Lung (tissue), 12 donors: ENCODE data around the gene DOCK4. TPM values are rescaled to one million over a fixed set of nuclear protein-coding genes. Genes with fewer than 3 reads are reported as not detected.

Experiments used
- ATAC-seq: fragments of 200-7000 bp; cut with Tn5 transposase; one replicate; pipeline ENCODE4 v1.9.1; 2020; ENCODE audit warnings: moderate number of reproducible peaks; ENCODE audit not compliant: insufficient read depth, low FRiP score
- DNase-seq, 3 donors: peaks; one replicate each; pipeline ENCODE4 v3.0.0-alpha.2; 2013 to 2017
- H3K27ac ChIP-seq, 2 donors: one replicate each; pipeline ENCODE4 v1.5.1; 2013; ENCODE audit warnings: mild to moderate bottlenecking in 2 of 2, moderate library complexity in 2 of 2, control low read depth in 1 of 2, inconsistent platforms in 1 of 2, low read depth in 1 of 2, low read length in 1 of 2
- H3K27me3 ChIP-seq, 3 donors: one replicate each; pipeline ENCODE4 v1.5.1; 2013; ENCODE audit warnings: low read length in 2 of 3; ENCODE audit not compliant: control insufficient read depth in 3 of 3, insufficient read depth in 3 of 3
- H3K36me3 ChIP-seq, 4 donors: one replicate each; pipeline ENCODE4 v1.5.1; 2013; ENCODE audit warnings: low read length in 4 of 4, mild to moderate bottlenecking in 1 of 4, moderate library complexity in 1 of 4; ENCODE audit not compliant: control insufficient read depth in 4 of 4, insufficient read depth in 4 of 4
- H3K4me1 ChIP-seq, 5 donors: one replicate each; pipeline ENCODE4 v1.5.1; 2013; ENCODE audit warnings: low read length in 5 of 5, mild to moderate bottlenecking in 2 of 5, moderate library complexity in 1 of 5; ENCODE audit not compliant: control insufficient read depth in 5 of 5, insufficient read depth in 5 of 5
- H3K4me3 ChIP-seq: one replicate; pipeline ENCODE4 v1.5.1; 2013; ENCODE audit warnings: mild to moderate bottlenecking, control low read depth, moderate library complexity
- H3K9ac ChIP-seq, 2 donors: one replicate each; pipeline ENCODE4 v1.5.1; 2013; ENCODE audit warnings: low read length in 2 of 2, control low read depth in 1 of 2; ENCODE audit not compliant: insufficient read depth in 1 of 2
- H3K9me3 ChIP-seq, 4 donors: one replicate each; pipeline ENCODE4 v1.5.1; 2013; ENCODE audit warnings: low read length in 3 of 4, mild to moderate bottlenecking in 1 of 4, moderate library complexity in 1 of 4; ENCODE audit not compliant: control insufficient read depth in 4 of 4, insufficient read depth in 3 of 4
- WGBS, 2 donors: extraction: QIAGEN DNeasy Blood & Tissue Kit; methylation state at CpG; one replicate each; pipeline ENCODE4 v1.1.7; 2013; 5-methylcytosine and 5-hydroxymethylcytosine counted together
- polyA plus RNA-seq, 2 donors: library from polyadenylated mRNA; stranded (reverse); fragments of 200-250 nt; gene quantifications; one replicate each; pipeline ENCODE4 v1.2.1, GENCODE V29; 2013
- total RNA-seq, 2 donors: library from RNA; depleted of rRNA in 1 of 2; stranded (reverse); fragments of >200 nt in 1 of 2; gene quantifications; one replicate each; pipeline ENCODE4 v1.2.1, GENCODE V29; 2014 to 2021
- TF ChIP-seq, protein P1 (sequence below): IDR thresholded peaks from 2 replicates; pipeline ENCODE4 v1.5.1; 2012; ENCODE audit warnings: mild to moderate bottlenecking; ENCODE audit errors: control extremely low read depth, extremely low read depth
- donor health status: control.
- donor health status: control.
- donor health status: Bipolar disorder and iron deficiency.
- donor health status: healthy.
- donor health status: DM: yes; HTN: yes; CAD: no.

Gene DOCK4
- total and polyA plus RNA-seq, 4 donors: 18.7 to 163 (median 40.3) TPM

DNA sequence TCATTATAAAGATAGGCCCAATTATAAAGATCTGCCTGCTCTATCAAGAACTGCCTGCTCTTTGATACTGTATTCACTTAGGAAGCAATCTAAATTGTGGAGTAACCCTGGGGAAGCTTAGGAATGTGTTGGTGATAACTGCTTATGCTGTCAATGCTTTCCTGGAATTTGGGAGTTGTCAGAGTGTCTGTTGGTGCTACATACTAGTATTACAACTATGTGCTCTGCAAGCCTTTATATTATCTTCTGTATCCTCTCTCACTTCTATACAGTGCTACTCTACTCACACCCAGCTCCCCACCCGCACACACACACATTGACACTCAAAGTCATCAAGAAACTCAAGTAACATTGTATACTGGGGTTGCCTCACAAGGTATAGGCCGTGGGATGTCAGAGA, 6.4 kb upstream of the DOCK4 start:
- no peaks in the 10 kb centered on the region for H3K36me3 ChIP-seq
- WGBS, 2 donors: 89 to 95% methylated on average over 2 of the region's 2 CpGs
- peaks cover 3 to 24% (median 14%) of the 10 kb centered on the region in 5 donors for H3K4me1 ChIP-seq
- no peak overlapping the region for H3K4me3 ChIP-seq
- H3K27me3 ChIP-seq: no peaks in the 10 kb centered on the region
- DNase-seq: no peak
- H3K9ac ChIP-seq: no peak overlapping the region
- H3K9me3 ChIP-seq: no peaks in the 10 kb centered on the region
- H3K27ac ChIP-seq: no peak overlapping the region
- no peak for ATAC-seq
- TF ChIP-seq, protein P1, sequence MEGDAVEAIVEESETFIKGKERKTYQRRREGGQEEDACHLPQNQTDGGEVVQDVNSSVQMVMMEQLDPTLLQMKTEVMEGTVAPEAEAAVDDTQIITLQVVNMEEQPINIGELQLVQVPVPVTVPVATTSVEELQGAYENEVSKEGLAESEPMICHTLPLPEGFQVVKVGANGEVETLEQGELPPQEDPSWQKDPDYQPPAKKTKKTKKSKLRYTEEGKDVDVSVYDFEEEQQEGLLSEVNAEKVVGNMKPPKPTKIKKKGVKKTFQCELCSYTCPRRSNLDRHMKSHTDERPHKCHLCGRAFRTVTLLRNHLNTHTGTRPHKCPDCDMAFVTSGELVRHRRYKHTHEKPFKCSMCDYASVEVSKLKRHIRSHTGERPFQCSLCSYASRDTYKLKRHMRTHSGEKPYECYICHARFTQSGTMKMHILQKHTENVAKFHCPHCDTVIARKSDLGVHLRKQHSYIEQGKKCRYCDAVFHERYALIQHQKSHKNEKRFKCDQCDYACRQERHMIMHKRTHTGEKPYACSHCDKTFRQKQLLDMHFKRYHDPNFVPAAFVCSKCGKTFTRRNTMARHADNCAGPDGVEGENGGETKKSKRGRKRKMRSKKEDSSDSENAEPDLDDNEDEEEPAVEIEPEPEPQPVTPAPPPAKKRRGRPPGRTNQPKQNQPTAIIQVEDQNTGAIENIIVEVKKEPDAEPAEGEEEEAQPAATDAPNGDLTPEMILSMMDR: no peak

DNA sequence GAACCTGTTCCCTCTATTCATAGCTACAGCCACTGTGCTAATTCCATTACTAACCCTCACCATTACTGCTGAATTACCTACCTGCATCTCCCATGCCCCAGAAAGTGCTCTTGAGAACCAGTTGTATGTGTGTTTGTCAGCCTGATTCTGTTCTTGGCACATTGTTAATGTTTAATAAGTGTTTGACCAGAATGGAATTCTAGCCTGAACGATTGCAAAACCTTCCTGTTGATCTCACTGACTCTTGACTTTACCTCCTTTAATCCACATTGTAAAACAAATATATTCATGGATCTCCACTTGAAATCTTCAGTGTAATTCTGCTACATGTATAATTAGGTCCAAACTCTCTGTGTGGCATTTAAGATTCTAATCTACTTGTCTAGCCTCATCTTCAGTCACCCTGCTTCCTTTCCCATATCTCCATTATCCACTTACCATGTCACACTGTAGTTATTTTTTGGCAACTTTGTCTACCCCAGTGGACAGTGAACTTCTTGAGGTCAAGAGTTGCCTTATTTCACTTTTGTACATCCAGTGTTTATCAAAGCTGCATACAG, 5.2 kb upstream of the DOCK4 start:
- Histone ChIP-seq H3K4me3 (no peak overlapping the region), H3K9ac (no peak overlapping the region), H3K27me3 (no peaks in the 10 kb centered on the region), H3K36me3 (no peaks in the 10 kb centered on the region), H3K4me1 (peaks cover 3 to 27% (median 14%) of the 10 kb centered on the region in 5 donors), H3K9me3 (no peaks in the 10 kb centered on the region), H3K27ac (no peak overlapping the region)
- ATAC-seq: no peak
- WGBS, 2 donors: 54 to 69% methylated on average over 1 of the region's 1 CpG
- TF ChIP-seq, protein P1: no peak
- DNase-seq: peak in 2 of 3 donors; percentile 67 to 85

DNA sequence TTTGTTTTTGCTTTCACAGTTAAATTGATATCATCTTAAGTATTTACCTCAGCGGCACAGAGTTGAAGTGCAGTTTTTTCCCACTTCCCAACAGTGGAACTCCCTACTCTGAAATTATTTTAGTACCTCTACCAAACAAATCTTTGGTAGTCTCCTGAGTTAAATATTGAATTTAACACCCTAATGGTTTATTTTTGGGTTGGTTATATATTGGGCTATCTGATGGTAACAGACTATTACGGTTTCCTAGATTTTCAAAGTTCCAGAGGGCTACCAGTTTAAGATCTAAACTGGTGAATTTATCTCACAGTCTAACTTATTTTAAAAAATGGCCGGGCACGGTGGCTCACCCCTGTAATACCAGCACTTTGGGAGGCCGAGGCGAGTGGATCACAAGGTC, 1.6 kb upstream of the DOCK4 start:
- ATAC-seq (no peak), DNase-seq (no peak)
- 90 to 95% methylated on average over 6 of the region's 6 CpGs for WGBS, 2 donors
- TF ChIP-seq, protein P1: no peak
- Histone ChIP-seq H3K4me1 (peaks cover 1 to 28% (median 12%) of the 10 kb centered on the region in 5 donors), H3K9me3 (no peaks in the 10 kb centered on the region), H3K27me3 (no peaks in the 10 kb centered on the region), H3K4me3 (no peak overlapping the region), H3K9ac (no peak overlapping the region), H3K27ac (no peak overlapping the region), H3K36me3 (no peaks in the 10 kb centered on the region)
